COR-L47 (cell line): ENCODE data around the gene LOX.
A peak's percentile ranks its signal among the peaks of the same experiment; 100 is the strongest.
"Not testable (repeated sequence)": the region's sequence is repeated elsewhere in the genome, so short reads cannot be mapped to it uniquely, and the experiment has no call there.

Experiments
- DNase-seq: peaks from one replicate; lab custom pipeline; 2025; lab: John Stamatoyannopoulos, UW

The LOX gene

DNA sequence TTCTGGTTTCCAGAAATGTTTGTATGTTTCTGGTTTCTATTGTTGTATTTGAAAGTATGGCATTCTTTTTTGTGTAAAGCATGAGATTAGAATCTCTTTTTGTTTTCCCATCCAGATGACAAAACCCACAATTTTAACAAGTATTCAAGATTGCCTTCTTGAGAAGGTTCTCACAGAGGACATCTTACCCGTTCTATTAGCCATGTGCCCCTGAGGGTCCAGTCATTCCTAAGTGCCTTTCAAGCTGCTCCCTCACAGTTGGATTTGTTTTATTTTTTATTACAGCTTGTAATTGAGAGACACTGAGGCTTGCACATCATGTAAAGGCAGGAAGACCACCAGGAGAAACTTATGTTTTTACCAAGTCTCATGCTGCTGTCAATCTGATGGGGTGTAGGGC is 19.3 kb upstream of the LOX start:
- DNase-seq, result no peak

DNA sequence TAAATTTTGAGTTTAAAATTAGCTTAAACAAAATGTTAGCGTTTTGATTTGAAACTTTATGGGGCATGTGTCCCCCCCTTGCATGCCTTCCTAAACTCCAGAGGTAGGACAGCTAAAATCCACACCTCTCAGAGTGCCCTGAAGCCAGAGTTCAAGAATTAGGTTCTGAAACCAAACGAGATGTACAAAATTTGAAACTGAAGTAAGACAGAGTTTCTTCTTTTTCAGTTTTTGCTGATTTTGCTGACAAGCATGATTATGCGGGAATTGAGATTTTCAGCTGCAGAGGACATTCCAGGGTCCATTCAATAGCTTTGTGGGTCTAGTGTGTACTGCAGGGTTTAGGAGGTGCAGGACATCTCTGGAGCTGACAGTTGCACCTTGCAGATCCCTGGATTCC is 17.1 kb upstream of the LOX start:
- DNase-seq, result no peak

DNA sequence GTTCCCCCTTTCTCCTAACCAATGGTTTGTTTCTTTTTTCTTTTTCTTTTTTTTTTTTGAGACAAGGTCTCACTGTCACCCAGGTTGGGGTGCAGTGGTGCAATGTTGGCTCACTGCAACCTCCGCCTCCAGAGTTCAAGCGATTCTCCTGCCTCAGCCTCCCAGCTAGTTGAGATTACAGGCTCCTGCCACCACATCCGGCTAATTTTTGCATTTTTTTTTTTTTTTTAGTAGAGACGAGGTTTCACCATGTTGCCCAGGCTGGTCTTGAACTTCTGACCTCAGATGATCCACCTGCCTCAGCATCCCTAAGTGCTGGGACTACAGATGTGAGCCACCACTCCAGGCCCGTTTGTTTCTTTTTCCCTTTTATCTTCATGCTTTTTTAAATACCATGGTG is 16.2 kb upstream of the LOX start:
- DNase-seq, result not testable (repeated sequence)

DNA sequence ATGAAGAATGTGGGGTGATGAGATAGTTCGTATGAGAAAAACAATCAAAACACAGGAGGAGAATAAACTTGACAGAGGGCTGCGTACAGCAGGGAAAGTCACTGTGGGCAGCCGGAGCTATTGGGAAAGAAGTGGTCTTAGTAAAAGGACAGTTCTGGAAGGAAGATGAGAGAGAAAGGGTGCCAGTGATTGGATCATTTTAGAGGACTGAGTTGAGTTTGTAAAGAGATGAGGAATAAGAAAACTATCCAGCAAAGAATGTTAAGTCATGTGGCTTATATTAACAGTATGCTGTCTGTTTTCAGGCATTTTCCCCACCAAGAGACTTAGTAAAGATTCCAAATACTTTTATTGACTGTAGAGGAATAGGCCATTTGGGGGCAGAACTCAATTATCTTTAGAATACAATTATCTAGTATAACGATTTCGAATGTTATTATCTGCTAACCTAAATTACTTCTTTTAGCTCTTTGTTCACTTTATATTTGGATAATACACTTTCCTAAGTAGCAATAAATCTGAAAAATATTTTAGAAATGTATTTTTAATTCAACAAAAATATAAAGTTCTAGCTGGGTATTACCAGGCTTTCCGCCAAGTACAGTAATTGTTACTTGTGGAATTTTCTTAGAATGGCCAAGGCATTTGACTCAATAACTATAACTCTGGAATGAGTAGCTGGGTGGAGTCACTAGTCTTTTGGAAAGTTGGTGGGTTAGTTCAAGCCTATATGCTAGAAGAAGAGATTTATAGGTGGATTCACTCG is 15.5 kb upstream of the LOX start:
- DNase-seq, result no peak

DNA sequence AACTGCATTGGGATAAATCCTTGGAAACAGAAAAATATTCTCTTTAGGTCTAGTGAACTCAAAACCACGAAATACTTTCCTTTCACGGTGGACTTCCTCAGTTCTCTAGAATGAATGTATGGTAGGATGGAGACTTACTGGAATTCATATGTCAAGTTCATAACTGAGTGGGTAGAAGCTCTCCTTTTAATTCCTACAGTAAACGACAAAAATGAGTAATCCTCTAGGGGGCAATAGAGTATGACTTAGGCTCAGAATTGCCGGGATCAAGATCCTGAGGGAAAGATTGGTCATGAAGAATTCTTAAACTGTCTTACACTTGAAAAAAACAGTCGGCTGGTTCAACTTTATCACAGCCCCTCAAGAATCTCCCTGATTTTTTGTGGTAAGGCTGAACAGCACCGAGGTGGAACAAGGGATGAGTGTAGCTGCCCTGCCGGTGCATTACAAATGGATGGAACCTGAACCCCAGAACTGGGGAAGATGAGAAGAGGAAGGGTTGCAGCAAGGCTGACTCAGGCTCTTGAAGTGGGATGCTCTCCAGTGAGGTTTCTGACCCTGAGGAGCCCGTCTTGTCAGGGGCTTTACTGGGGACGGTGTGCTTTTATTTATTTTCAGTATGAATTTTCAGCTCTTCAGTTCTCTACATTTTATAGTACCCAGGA is 14.0 kb upstream of the LOX start:
- peak; percentile 10 for DNase-seq

DNA sequence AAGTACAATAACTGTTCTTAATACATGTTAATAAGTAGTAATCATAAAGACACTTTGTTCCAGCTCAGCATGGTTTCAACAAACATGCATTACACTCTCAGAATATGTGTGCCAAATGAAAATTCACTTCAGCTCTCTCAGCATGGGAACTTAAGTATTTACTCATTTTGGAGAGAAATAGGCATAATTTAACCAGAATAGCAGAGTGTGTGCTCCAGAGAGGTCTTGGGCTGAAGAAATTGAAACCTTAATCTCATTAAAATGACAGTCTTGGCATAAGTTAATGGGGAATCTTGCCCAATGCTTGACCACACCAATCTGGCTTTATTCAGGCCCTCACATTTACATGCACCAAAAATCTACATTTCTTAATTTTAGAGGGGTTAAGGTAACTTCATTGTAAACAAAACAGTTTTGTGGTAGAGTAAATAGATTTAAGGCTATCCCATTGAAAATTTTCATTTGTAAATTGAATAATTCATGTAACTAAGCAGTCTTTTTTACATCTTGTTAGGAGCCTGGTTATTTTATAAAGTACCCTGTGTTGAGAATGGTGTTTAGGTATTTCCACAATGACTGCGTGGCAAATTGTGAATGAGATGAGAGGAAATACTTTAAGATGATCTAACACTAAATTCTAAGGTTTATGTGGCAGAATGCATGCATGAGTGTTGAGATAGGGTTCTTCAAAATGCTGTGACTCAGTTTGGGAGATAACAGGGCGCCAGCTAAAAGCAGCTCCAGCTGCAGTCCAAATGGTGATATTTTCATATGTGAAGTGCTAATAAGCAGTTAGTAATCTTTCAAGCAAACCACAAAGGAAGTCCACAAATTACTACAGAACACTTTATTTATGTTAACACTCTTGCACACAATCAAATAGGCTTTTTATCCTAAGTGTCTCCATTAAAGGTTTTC is 11.3 kb upstream of the LOX start:
- peak; percentile 57 for DNase-seq

DNA sequence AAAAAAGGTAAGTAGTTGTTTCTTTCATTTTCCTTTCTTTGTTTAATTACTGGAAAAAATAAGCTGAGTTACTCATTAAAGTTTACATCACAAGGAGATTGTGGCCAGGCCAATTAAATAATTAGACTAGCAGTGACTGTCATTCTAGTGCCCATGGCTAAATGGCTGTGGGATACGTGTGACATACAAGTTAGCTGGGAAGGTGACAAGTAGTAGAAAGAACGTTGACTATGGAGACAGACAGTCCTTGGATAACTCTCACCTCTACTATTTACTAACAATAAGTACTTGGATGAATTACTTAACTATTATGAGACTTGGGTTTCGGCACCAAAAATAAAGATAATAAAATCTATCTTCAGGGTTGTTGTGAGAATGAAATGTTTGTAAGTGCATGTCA is 7.0 kb upstream of the LOX start:
- DNase-seq, result no peak

DNA sequence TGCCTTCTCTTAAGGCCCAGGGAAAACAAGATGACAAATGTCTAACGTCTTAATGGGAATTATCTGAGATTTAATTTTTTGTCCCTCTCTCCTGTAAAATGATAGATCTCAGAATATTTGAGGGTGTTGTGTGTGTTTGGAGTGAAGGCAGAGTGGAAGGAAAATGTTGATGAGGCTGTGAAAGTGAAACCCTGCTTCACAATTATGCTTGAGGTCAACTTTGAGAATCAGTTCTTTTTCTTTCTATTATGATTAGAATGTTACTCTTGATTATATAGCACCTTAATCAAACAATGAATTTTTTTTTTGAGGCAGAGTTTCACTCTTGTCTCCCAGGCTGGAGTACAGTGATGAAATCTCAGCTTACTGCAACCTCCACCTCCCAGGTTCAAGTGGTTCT is 5.5 kb upstream of the LOX start:
- DNase-seq, result no peak

DNA sequence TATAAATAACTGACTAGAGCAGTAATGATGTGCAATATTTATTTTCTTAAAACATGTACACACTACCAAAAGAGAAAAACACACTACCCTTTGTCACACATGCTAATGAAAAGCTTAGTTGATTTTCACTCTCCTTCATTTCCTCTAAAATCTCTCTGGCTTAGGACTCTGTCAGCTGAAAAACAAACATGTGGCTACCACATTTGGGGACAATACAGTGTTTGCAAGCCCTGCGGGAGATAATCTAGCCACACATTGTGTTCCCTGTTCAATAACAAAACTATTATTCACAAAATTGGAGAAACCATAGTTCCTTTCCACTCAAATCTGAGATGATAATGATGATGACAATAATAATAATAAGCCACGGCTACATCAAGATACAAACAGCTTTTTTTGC is 3.5 kb upstream of the LOX start:
- peak; percentile 69 for DNase-seq

DNA sequence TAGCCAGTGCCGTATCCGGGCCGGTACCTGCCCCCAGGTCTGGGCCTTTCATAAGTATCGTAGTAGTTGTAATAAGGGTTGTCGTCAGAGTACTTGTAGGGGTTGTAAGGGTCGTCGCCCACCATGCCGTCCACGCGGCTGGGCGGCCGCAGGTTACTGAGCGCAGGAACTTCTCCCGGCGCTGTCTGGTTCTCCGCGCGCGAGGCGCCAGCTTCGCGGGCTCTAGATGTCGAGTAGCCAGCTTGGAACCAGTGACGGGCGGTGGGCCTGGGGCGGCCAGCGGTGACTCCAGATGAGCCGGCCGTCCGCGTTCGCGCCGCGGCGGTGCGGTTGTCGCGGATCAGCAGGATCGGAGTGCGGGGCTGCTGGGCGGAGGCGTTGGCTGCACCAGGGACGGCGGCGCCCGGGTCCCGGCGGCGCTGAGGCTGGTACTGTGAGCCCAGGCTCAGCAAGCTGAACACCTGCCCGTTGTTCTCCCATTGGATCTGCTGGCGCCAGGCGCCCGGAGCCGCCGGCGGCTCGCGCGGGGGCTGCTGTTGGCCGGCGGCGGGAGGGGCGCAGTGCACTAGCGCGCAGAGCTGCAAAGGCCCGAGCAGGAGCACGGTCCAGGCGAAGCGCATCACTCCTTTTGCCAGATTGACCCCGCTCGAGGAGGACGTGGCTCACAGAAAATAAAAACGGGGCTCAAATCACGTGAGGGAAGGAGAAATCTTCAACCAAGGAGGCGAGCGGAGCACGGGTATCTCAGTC is 518 bp downstream of the LOX start:
- peak; percentile 30 for DNase-seq

DNA sequence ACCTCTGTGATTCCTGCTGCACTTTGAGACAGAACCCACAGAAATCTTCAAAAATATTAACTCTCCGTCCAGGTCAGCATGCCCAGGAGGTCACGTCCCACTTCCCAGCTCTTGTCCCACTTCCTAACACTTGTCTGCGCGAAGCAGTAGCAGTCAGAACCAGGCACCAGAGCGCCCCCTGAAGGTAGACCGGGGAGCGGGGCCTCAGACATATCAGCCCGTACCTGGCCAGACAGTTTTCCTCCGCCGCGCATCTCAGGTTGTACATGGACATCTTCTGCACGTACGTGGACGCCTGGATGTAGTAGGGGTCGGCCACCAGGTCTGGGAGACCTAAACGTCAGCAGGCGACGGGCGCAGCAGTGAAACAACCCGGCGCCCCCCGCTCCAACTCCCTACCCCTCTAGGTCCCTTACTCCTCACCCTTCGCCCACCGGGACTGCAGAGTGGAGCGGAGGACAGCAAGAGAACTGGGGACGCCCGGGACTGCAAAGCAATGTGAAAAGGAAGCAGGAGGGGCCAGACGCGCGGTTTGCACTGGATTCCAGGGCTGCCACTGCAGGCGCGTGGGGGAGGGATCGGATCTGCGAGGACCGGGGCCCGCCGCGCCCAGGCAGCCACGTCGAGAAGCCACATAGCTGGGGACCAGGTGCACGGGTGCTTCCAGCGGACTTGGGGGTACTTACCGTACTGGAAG is 1.2 kb downstream of the LOX start:
- peak; percentile 72 for DNase-seq

DNA sequence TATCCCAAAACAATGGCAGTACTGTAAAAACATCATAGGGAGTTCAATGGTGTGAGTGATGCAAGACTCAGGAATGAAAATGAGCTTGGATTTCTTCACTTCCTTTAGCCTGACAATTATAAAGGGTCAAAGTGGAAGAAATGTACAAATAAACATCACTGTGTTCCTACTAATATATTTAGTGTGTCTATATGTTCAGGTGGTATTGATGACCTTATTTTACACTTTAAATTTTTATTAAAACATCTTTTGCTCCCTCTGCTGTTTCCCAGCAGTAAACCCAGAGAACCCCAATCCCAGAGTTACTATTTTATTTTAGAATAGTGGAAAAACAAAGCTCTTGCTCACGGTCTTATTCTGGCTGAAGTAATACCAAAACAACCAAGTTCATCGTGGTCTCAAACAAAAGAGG is 2.0 kb downstream of the LOX start:
- DNase-seq, result no peak

DNA sequence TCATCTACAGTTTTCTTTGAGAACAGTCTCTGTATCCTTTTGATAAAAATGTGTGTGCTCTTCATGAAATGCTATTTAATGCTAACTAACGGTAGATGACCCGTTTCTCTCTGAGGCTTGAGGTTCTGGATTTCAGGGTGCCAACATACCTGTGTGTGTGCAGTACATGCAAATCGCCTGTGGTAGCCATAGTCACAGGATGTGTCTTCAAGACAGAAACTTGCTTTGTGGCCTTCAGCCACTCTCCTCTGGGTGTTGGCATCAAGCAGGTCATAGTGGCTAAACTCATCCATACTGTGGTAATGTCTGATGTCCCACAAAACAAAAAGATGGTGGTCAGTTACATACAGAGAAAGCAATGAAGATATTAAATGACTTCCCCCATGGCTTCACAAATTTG is 4.2 kb downstream of the LOX start:
- DNase-seq, result no peak

DNA sequence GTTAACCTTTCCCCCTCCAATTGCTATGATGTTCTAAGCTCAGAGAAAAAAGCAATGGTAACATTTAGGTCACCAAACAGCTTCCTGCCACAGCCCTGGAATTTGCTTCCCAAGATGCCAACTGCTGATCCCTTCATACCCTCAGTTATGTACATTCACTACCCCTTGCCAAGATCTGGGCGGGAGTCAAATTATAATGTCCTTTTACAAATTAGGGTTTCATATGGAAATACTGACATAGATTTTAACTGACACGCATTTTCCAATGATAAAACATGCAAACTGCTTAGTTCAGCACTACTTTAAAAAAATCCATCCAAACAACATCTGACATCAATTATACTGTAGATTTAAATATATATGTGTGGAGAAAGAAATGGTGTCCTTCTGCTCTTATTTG is 5.0 kb downstream of the LOX start:
- DNase-seq, result no peak

DNA sequence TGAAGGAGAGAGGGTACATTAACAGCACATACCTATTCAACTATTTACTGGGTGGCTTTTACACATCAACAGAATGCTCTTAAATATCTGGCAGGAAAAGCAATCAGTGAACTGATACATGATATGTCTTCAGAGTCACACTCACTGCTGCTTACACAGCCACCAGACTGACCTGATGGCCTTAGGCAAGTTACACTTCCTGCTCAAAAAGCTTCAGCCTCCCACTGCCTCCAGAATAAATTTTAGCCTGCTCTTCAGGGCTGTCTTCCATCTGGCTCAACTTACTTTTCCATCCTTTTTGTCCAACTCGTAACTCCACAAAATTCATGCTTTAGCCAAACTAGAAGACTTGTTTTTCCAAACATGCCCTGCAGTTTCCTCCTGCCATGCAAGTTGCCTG is 10.7 kb downstream of the LOX start:
- DNase-seq, result no peak

DNA sequence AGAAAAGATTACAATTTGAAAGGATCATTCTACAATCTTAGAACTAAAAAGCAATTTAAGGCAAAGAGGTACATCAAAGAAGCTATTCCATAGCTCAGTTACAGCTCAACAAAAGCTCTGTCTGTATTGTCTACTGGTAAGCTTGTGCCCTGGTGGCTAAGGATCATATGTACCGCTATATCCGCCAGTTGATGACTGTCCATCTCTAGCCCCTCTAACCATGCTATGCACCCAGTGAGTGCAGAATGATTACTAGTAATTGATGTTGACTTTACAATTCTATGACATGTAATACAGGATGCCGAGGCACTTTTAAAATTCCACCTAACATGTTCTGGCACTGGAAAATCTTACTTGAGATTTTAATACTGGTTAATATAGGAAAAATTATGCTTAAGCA is 13.1 kb downstream of the LOX start:
- no peak for DNase-seq

DNA sequence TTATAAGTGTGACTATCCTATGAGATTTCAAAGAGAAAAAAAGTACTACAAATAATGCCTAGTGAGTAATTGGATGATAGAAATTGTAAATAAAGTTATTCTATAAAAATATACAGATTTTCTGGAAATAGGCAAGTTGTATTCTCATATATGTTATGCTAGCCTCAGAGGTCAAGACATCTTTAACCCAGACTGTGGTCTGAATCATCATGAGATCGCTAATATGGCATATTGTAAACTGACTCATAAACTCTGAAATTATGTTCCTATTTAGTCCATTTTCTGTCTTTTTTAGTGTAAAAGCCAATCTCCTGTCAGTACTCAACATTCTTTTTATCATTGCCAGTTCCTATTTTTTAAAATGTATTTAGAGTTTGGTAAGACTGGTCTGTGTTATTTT is 14.2 kb downstream of the LOX start:
- DNase-seq, result no peak

DNA sequence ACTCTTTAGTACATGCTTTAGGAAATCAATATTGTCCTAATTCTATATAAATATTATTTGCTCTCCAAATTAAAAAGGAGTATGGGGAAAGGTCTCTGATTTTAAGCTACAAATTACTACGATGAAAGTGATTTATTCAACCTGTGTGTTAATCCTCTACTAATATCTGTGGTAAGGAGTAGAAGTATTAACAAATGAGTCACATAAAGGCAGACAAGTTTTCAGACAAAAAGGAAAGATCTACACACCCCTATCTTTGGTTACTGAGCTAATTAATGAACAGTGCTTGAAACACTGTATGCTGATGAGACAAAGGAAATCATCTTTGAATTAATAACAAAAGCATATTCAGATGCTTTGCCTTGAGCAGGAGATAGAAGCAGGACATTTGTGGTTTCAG is 15.9 kb downstream of the LOX start:
- DNase-seq, result no peak

DNA sequence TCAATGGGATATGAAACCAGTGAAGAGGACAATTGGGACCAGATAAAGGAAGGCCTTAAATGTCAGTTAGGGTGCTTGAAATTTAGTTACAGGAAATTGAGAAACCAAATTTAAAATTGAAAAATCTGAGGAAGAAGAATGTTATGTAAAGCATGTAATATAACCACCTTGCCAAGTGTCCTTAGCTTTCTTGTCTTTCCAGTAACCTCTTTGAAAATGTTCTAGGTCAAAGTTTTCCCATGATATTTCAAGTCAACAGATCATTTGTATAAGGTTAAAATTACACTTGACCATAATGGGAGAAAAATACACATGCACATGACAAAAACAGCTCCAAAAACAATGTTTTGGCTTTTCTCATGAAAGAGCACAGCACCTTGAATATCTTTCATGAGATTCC is 21.1 kb downstream of the LOX start:
- DNase-seq, result no peak

DNA sequence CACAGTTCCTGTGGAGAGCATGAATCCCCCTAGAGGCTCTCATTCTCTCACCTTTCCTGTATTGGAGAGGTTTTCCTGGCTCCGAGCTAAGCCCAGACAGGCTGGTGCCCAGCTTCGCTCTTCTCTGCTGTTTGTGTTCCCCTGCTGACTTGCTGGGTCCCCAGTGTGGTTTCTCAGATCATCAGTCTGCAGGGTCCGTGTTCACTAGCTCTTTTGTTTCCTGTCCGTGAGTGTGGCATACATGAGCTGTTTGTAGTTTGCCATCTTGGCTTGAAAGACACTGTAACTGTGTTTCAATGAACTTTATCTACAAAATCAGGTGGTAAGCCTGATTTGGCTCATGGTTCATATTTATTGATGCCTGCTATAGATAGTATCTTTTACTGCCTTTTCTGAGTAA is 23.8 kb downstream of the LOX start:
- no peak for DNase-seq
